ENCODE results near the gene CGNL1.

DNA sequence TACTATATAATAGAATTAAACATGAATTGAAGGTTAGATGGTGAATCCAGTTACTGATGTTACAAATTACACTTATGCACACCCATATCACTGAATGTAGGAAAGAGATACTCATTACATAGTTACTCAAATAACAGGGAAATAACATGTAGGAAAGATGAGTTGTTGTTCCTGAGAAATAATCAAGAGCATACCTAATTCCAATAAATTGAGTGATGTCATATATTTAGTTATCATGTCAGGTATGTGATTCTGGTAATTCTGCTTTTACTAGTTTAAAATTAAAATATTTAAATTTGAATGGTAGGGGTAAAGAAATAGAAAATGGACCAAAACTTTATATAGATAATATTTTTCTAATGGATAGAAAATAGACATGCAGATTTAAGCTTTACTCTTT is 112.8 kb downstream of the CGNL1 start:
- no peak for TF ChIP-seq EZH2 (IDR thresholded peaks at IDR 0.05; ENCODE audit: borderline replicate concordance, low read length)
- TF ChIP-seq, protein P1, sequence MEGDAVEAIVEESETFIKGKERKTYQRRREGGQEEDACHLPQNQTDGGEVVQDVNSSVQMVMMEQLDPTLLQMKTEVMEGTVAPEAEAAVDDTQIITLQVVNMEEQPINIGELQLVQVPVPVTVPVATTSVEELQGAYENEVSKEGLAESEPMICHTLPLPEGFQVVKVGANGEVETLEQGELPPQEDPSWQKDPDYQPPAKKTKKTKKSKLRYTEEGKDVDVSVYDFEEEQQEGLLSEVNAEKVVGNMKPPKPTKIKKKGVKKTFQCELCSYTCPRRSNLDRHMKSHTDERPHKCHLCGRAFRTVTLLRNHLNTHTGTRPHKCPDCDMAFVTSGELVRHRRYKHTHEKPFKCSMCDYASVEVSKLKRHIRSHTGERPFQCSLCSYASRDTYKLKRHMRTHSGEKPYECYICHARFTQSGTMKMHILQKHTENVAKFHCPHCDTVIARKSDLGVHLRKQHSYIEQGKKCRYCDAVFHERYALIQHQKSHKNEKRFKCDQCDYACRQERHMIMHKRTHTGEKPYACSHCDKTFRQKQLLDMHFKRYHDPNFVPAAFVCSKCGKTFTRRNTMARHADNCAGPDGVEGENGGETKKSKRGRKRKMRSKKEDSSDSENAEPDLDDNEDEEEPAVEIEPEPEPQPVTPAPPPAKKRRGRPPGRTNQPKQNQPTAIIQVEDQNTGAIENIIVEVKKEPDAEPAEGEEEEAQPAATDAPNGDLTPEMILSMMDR (IDR thresholded peaks at IDR 0.05; ENCODE audit: low read length), result no peak
